GM10847 (cell line): ENCODE results near the gene PKNOX2.

ENCODE experiments used
- POLR2A ChIP-seq: IDR thresholded peaks from 2 replicates; pipeline ENCODE4 v1.6.1; 2011; ENCODE audit not compliant: insufficient read length; ENCODE audit errors: extremely low read depth

PKNOX2 gene

GRCh38 chr11:125338886-125339811 is 174.6 kb downstream of the PKNOX2 start:
- TF ChIP-seq POLR2A: no peak

- TF ChIP-seq POLR2A: no peak
Observed at GRCh38 chr11:125341676-125342075, 177.1 kb downstream of the PKNOX2 start.

DNA sequence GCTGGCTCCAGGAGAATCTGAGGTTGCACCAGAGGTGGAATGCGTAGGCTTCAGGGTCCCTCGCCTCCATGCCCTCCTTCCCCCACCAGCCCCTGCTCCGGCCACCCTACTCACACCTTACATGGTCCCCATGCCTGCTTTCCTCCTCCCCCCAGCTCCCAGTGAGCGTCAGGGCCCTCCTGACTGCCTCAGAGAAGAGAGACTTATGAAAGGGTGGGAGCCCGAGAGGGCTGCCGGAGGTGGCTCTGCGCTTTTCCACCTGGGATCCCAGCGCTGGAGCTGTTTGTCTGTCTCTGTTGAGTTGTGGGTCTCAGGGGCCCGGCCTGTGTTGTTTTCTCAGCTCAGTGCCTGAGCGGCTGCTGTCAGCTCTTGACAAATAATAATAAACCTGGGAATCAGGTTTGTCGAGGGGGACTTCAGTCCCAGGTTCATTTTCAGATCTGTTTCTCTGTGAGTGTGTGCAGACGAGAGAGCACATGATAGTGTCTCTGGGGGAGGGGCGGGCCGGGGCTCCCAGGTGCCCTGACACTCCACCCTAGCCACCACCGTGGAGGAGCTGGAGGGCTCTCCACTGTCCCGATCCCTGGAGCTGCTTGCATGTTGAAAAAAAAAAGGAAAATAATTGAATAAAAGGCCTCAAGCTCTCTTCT is 177.9 kb downstream of the PKNOX2 start:
- TF ChIP-seq POLR2A: no peak

GRCh38 chr11:125343086-125343717 is 178.7 kb downstream of the PKNOX2 start:
- no peak for TF ChIP-seq POLR2A

DNA sequence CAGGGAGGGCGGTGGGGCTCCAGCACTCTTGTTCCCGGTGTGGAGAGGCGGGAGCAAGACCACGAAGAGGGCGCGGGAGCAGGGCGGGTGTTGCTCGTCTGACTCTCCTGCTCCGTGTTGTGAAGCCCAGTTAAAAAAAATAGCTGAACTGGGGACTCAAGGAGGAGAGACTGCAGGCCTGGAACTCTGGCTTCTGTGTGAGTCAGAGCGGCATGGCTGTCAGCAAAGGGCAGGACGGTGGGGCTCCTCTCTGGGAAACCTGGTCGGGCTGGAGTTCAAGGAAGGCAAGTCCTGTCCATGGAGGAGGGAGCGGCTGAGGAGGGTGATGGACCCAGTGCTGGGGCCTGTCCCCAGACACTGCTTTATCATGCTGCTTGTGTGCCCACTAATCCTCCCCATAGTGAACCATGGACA is 179.2 kb downstream of the PKNOX2 start:
- TF ChIP-seq POLR2A: no peak

DNA sequence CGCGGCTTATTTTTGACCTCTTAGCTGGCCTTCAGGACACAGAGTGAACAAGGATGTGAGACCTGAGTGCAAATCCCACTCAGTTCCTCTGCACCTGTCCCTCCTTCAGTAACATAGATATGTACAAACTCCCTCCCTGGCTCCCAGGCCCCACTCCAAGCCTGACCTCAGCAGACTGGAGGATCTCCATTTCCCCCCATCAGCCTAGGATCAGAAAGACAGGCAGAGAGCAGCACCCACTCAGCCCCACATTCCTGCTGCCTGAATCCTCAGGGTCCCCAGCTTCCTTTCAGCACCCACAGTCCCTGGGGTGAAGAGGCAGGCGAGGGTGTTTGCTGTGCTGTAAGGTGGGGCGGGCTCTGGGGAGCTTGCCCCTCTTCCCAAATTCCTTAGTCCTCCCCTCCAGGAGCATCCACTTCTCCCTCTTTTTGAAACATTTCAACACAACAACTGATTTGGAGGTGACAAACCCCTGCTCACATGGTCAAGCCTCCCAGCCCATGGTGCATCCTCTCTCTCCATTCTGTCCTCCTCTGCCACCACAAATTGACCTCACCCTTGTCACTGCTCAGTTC is 180.4 kb downstream of the PKNOX2 start:
- TF ChIP-seq POLR2A: no peak

DNA sequence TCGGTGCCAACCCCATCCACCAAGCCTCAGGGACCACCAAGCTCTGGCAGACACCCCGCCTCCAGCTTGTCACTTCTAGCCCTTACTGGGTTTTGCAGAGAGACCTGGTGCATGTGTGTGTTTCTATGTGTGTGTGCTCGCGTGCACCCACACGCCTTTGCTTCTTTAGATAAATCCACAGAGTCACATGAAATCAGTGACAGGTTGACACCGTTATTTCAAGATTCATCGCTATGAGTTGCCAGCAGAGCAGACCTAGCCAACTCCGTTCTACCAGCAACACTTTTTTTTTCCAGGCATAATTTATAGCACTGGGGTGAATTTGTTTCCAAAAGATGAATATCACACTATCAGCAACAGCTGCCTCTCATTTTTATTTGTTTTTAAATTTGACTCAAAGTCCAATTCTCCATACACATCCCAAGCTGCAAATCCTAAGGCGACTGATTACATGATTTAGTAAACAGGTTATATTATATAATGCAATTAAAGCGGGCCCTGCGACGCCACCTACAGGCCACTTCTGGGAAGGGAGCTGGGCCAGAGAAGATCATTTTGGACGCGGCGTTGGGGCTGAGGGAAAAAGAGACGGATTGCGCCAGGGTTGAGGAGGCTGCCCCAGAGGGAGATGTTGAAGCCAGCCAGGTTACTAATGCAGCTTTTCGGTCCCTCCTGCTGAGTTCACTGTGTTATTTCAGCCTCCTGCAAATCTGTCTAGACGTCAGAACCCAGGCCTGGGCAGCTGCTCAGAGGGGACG is 181.0 kb downstream of the PKNOX2 start:
- TF ChIP-seq POLR2A: no peak

GRCh38 chr11:125346179-125346530 is 181.6 kb downstream of the PKNOX2 start:
- no peak for TF ChIP-seq POLR2A

DNA sequence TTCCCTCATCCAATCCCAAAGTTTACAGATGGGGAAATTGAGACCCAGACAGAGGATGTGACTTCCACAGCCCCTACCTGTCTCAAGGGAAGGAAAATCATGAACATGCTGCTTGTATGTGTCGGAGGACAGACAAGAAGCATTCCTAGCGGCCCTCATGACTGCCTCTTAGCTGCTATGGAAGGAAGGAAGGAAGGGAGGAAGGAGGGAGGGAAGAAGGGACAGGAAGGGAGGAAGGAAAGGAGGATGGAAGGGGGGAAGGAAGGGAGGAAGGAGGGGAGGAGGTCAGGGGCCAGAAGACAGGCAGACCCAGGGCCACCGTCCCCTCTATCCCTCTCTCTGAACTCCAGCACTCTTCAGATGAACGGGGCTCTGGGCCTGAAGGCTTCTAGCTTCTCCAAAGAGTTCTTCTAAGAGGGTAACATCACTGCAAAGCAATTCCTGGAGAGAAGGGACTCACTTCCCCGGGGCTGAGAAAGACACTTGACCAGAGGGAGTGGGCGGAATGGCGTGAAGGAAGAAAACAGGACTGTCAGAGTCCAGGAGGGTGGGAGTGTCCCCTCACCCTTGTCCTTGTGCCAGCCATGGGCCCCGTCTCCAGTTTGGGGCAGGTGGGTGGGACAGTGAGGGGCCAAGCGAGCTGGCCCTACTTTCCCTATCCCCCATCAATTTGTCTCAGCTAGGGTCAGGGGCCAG is 182.2 kb downstream of the PKNOX2 start:
- no peak for TF ChIP-seq POLR2A

DNA sequence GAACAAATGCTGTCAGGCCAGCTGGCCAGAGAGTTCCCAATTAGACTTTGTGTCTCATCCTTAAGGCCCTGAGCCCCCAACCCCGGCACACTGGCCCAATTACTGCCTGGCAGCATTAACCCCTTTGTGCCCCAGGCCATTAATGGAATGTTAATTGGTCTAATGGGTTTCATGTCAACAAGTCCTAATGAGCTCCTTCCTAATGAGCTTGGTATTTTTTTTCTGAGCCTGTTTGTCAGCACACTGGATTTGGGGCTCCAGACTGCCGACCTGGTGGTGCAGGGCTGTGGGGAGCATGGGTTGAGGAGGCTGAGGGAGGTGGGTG is 182.7 kb downstream of the PKNOX2 start:
- no peak for TF ChIP-seq POLR2A

GRCh38 chr11:125348141-125348651 is 183.6 kb downstream of the PKNOX2 start:
- no peak for TF ChIP-seq POLR2A

- no peak for TF ChIP-seq POLR2A
Observed at GRCh38 chr11:125348674-125349309, 184.2 kb downstream of the PKNOX2 start.

DNA sequence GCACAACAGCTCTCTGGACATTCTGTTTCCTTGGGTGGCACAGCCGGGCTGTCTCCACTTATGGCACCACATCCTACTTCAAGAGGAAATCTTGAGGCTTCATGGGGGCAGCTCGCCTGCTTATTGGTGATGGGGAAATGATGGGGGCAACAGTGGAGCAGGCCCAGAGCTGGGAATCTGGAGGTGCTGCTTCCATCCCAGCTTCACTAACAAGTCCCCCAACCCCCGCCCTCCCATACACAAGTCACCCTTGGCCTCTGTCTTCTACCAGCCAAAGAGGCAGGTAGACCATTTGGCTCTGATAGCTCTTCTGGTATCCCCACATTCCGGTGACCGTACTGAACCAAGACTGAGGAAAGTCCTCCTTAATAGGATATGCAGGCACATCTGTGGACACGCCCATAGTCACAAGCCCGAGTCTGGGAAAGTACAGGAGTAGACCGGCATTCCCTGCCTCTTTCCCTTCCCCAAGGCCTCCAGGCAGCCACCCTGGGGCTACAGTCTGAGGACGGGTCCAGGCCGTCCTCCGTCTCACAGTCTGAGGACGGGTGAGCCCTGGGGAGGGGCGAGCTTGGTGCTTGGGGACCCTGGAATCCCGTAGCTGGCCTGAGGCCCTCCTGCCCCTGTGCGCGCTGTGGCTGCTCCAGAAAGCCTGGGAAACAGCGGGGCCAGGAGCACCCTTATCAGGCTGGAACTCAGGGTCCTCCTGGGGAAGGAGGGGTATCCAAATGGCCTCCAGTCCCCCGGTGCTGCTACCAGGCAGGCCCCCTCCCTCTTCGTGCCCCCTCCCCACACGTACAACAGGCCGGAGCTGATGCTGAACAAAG is 185.9 kb downstream of the PKNOX2 start:
- TF ChIP-seq POLR2A: no peak
